Fibroblast of pulmonary artery (primary cell): Measurements from ENCODE around the gene SOX3.

Source experiments
- DNase-seq: peaks from one replicate; pipeline ENCODE4 v3.0.0-alpha.2; 2010; ENCODE audit warnings: low read depth
- H3K4me3 ChIP-seq: replicated peaks from 2 replicates; pipeline ENCODE4 v1.5.1; 2011; ENCODE audit warnings: low read depth, mild to moderate bottlenecking, control low read depth, low read length, moderate library complexity
- TF ChIP-seq, protein P1 (sequence below): IDR thresholded peaks from 2 replicates; pipeline ENCODE4 v1.5.1; 2011; ENCODE audit warnings: mild to moderate bottlenecking, control low read depth, low read length, inconsistent platforms; ENCODE audit errors: missing control alignments

The SOX3 gene

GRCh38 chrX:140507223-140507981 is 2.5 kb upstream of the SOX3 start:
- TF ChIP-seq, protein P1, sequence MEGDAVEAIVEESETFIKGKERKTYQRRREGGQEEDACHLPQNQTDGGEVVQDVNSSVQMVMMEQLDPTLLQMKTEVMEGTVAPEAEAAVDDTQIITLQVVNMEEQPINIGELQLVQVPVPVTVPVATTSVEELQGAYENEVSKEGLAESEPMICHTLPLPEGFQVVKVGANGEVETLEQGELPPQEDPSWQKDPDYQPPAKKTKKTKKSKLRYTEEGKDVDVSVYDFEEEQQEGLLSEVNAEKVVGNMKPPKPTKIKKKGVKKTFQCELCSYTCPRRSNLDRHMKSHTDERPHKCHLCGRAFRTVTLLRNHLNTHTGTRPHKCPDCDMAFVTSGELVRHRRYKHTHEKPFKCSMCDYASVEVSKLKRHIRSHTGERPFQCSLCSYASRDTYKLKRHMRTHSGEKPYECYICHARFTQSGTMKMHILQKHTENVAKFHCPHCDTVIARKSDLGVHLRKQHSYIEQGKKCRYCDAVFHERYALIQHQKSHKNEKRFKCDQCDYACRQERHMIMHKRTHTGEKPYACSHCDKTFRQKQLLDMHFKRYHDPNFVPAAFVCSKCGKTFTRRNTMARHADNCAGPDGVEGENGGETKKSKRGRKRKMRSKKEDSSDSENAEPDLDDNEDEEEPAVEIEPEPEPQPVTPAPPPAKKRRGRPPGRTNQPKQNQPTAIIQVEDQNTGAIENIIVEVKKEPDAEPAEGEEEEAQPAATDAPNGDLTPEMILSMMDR, result no peak
- no peak for DNase-seq
- no peak overlapping the region for H3K4me3 ChIP-seq

DNA sequence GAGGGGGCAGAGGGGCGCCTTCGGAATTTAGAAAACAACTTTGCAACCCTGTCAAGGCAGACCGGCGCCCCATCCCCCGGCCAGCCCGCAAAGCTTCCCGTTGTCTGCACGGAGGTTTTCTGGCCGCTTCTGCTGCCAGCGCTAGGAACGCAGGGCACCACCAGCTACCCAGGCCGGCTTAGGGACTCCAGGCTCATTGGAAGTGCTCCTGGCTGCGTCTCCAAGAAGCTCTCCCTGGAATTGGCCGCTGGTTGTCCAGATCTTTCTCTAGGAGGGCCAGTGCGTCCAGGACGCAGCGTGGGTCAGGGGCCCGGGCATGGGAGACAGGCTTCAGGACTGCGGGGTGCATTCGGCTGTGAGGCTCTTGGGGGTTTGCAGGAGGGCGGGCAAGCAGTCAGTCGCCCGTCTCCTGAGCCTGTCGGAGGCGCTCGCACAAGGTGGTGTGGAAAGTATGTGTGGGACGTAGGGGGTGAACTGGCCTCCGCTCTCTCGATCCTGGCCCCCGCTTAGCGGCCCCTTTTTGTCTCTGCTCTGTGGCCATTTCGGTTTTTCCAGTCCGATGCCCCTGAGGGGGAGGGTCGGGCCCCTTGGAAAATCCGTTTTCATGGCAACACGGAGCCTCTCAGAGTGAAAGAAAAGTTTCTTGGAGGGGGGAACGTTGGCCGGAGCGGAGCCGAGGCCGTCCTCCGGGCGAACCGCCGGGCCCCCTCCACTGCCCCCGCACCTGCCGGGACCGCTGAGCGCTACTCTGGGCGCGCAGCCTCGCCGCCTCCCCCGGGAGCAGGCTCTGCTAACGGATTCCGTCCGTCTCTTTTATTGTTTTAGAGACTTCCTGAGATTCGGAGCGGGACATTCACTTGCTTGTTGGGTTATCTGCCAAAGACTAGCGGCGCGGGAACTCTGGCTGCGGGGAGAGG is 810 bp upstream of the SOX3 start:
- TF ChIP-seq, protein P1, result no peak
- no peak overlapping the region for H3K4me3 ChIP-seq
- DNase-seq, result no peak

DNA sequence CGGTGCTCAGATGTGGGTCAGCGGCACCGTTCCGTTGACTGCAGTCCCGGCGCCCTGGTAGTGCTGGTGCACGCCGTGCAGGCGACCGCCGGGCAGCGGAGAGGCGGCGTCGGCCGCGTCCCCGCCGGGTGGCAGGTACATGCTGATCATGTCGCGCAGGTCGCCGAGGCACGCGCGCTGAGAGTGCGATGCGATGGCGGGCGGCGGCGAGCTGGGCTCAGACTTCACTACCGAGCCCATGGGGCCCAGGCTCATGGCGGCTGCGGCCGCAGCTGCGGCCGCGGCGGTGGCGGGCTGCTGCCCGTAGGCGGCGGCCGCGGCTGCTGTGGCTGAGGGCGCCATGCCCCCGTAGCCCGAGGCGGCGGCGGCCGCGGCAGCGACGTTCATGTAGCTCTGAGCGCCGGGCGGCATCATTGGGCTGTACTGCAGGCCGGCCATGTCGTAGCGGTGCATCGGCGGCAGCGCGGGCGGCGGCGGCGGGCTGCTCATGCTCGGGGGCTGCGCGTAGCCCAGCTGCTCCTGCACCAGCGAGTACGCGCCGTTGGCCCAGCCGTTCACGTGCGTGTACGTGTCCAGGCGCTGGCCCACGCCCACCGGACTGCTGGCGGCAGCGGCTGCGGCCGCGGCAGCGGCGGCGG is 1.0 kb downstream of the SOX3 start:
- DNase-seq, result peak; percentile 11
- TF ChIP-seq, protein P1, result no peak
- H3K4me3 ChIP-seq, result no peak overlapping the region

DNA sequence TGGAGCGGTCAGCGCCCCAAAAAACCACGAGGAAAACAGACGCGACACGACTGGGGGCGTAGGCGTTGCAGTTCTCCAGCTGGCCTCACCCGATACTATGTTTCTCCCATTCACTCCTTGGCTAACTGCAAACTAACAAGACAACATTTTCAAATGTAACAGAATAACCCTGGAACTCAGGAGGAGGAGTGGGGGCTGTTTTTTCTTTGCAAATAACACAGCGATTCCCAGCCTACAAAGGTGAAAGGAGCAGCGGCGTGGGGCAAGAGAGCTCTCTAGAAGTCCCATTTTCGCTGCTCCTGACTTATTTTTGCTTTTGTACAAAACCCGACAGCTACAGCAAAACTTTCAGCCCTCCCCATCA is 1.6 kb downstream of the SOX3 start:
- TF ChIP-seq, protein P1, result no peak
- no peak overlapping the region for H3K4me3 ChIP-seq
- no peak for DNase-seq

- DNase-seq, result no peak
- TF ChIP-seq, protein P1, result no peak
- H3K4me3 ChIP-seq, result no peak overlapping the region
These were observed 2.2 kb downstream of the SOX3 start for GRCh38 chrX:140502491-140503237.

DNA sequence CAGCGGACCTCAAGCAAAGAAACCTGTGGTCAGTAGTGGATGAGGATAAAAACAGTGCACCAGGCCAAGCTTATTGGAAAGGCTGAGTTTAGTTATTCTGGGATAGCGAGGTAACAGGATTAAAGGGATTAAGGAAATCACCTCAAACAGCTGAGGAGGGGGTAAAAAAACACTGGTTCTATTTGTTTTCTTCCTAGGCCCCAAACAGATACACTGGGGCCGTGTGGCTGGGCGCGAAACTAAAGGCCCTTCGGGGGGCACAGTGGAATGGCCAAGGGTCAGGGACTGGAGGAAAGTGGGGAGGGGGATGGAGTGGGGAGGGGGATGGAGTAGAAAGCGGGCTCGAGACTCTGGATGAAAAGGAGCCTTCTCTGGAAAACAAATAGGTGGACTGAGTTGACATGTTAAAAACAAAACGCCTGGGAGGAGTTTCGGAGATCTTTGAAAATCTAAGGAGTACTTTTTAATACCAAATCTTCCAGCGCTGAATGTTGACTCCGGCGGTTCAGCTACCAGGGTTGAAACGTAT is 2.9 kb downstream of the SOX3 start:
- TF ChIP-seq, protein P1, result no peak
- H3K4me3 ChIP-seq, result no peak overlapping the region
- DNase-seq, result no peak
